Smooth muscle cell of the brain vasculature (primary cell): ENCODE results near the gene ARHGAP30.
"Not testable (repeated sequence)": the region's sequence is repeated elsewhere in the genome, so short reads cannot be mapped to it uniquely, and the experiment has no call there.

ENCODE experiments used
- DNase-seq: peaks from one replicate; pipeline ENCODE4 v3.0.0-alpha.2; 2012; ENCODE audit warnings: low read depth, low spot score

Gene ARHGAP30

DNA sequence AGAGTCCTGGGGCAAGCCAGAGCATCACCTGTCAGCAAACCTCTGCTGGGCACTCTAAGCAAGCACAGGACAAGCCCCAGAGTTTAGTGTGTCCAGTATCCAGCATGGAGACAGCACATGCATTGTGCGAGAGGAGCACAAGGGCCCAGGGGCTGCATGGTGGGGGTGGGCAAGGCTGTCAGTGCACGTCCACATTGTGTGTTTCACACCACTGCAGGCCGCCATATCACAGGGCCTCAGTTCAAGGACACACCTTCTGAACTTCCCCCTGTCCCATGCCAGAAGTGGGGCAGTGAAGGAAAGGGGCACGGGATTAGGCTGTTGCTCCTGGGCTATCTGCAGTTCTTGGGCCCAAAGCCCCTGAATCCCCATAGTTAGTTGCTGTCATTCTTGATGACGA lies 30.1 kb downstream of the ARHGAP30 start:
- DNase-seq: no peak

- DNase-seq: no peak
Observed at GRCh38 chr1:161039154-161039545, 30.5 kb downstream of the ARHGAP30 start.

DNA sequence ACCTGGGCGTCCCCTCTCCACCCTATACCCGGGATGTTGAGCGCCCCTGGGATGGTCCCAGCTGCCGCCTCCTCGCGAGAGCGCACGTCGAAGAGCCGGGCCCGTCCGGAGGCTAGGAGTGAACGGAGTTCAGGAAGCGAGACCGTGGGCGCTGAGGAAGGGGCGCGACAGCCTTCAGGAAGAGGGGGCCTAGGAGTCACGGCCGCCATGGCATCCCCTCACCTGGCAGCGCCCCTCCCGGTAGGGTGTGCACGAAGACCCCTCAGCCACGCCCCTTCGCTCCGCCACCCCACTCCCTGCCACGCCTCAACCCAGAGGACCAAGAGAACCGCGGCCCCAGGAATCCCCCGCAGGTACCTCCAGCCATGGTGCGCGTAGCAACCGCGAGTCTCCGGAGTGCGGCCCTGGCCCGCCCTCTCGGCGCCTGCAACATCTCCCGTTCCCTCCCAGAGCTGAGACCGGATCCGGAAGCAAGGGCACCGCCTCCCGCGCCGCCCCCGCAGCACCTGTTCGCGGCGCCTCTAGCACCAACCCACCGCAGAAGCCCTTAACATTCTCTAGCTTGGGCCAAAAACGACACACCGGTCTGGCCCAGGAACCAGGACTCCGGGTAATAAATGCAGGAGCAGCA lies 31.1 kb downstream of the ARHGAP30 start, which contains the start of gene TSTD1:
Gene TSTD1 (minus strand): TSS at position 442 of the 631 bp plus-strand sequence. CDS start 75 bp downstream, at position 367.
- no peak for DNase-seq

DNA sequence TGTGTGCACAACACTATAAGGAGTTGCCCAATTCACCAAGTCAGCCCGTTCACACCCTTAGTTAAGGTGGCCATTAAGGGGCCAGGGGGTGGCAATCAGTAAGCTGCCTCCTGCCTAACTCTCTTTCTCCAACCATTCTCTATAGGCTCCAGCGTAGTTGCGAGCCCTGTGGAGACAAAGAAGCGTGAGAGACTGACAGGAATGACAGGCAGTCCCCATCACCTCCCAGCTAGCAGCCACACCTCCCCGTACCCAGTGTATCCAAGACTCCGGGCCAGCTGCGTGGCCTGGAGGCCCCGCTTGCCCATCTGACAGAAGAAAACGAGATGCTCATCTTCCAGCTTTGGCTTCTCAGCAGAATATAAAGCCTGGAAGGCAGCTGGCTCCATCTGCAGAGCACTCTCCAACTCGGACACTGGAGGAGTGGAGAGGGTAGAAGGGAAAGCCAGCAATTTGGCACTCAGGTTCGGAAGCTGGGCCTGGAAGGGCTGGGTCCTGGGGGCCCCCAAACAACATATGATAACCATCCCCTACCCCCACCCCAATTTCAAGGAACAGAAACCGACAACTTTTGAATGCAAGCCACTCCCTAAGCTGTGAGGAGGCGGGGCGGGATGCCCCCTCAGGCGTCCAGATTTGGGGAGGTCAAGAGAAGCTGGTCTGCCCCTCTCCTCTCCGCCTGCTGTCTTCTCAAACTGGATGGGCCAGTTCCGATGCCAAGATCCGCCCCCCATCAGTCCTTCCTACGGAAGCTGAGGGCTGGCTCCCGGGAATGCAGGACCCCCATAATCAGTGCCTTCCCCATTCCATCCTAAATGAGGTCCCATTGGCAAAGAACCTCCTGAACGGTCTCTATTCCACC lies 31.8 kb downstream of the ARHGAP30 start:
- DNase-seq: no peak

- no peak for DNase-seq
Observed at GRCh38 chr1:161033751-161034150, 35.9 kb downstream of the ARHGAP30 start.

- DNase-seq: no peak
Observed at GRCh38 chr1:161032409-161032808, 37.3 kb downstream of the ARHGAP30 start.

GRCh38 chr1:161031874-161032273 lies 37.8 kb downstream of the ARHGAP30 start:
- DNase-seq: no peak

DNA sequence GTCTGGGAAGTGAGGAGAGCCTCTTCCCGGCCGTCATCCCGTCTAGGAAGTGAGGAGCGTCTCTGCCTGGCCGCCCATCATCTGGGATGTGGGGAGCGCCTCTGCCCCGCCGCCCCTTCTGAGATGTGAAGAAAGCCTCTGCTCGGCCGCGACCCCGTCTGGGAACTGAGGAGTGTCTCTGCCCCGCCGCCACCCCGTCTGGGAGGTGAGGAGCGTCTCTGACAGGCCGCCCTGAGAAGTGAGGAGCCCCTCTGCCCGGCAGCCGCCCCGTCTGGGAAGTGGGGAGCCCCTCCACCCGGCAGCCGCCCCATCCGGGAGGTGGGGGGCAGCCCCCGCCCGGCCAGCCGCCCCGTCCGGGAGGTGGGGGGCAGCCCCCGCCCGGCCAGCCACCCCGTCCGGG lies 40.2 kb downstream of the ARHGAP30 start:
- DNase-seq: not testable (repeated sequence)

- not testable (repeated sequence) for DNase-seq
Observed at GRCh38 chr1:161026954-161027353, 42.7 kb downstream of the ARHGAP30 start.

DNA sequence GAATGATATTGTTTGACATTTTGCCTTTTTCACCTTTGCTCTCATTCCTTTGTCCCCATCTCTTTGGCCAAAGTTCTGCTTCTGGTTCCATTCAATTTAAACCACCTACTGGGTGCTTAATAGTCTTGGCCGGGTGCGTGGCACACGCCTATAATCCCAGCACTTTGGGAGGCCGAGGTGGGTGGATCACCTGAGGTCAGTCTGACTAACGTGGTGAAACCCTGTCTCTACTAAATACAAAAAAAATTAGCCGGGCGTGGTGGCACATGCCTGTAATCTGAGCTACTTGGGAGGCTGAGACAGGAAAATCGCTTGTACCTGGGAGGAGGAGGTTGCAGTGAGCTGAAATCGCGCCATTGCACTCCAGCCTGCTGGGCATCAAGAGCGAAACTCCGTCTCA lies 47.3 kb downstream of the ARHGAP30 start:
- DNase-seq: not testable (repeated sequence)

DNA sequence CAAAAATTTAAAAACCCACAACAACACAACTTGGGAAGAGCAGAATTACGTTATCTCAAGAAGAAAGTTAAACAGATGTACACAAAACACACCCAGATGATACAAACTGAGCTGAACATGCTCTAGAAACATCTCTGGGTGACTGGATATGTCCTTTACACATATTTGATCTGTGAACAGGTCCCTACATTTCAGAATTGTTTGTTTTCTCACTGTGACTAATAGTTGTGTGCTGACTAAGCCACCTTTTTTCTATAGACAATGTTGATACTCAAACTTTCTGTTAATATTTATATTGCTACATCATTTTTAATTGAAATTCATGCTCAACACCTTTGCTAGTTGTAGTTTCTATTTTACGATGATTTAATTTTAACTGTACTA lies 47.7 kb downstream of the ARHGAP30 start:
- no peak for DNase-seq

- no peak for DNase-seq
Observed at GRCh38 chr1:161021165-161021969, 48.3 kb downstream of the ARHGAP30 start.

- no peak for DNase-seq
Observed at GRCh38 chr1:161020509-161021164, 49.1 kb downstream of the ARHGAP30 start, which contains the start of gene F11R. F11R (minus strand) TSS chr1:161021152; CDS start chr1:161021073, 79 bp downstream.

DNA sequence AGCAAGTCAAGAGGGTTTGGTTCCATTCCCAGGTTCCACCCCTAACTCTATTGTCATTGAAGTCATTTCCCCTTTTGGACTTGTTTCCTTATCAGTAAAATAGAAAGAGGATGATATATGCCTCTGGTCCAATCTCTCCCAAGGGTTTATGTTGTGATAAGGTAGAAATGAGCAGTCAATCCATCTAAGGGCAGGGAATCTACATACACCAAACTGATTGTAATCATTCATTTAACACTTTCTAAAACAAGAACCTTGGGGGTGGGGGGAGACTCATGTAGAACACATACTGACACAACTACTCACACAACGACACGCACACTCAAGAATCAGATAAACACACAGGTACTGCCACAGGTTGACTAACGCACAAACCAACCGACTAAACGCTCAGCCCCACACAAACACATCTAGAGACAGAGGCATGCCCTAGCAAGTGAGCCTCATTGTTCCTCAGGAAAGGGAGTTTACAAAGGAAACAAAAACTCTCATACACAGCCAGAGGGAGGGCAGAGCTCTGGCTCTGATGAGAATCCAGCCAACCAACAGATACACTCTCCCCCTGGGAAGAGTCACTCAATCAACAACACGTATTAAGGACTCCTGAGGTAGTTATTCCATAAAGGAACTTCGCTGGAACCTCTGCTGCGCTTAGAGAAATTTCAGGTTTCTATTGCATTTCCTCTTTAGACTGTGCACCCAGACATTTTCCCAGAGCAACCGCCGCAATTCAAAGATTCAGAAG lies 49.8 kb downstream of the ARHGAP30 start:
- no peak for DNase-seq

DNA sequence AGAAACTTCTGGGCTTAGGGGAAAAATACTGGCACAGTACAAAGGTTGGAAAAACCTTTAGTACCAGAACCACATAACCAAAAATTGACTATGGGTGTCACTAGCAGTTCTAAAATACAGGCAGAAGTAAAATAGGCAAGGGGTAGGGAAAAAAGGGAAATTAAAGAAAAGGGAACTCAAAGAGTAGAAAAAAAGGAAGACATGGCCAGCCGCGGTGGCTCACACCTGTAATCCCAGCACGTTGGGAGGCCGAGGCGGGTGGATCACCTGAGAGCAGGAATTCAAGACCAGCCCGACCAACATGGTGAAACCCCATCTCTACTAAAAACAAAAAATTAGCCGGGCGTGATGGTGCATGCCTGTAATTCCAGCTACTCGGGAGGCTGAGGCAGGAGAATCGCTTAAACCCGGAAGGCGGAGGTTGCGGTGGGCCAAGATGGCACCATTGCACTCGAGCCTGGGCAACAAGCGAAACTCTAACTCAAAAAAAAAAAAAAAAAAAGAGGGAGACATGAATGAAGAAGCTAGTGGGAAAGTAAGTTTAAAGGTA lies 50.5 kb downstream of the ARHGAP30 start:
- DNase-seq: not testable (repeated sequence)

DNA sequence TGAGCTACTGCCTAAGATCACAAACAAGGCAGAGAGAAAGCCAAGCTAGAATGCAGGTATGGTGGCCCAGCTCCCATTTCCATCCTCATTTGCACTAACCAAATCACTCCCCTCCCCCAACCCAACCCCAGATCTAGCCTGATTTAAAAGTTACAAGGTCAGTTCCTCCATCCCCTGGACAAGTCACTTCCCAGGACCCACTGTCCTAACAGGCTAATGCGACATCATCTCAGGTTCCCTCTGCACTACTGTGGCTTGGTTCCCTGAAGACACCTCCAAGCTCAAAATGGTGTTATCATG lies 51.1 kb downstream of the ARHGAP30 start:
- DNase-seq: no peak

GRCh38 chr1:161017756-161018630 lies 51.7 kb downstream of the ARHGAP30 start:
- no peak for DNase-seq

DNA sequence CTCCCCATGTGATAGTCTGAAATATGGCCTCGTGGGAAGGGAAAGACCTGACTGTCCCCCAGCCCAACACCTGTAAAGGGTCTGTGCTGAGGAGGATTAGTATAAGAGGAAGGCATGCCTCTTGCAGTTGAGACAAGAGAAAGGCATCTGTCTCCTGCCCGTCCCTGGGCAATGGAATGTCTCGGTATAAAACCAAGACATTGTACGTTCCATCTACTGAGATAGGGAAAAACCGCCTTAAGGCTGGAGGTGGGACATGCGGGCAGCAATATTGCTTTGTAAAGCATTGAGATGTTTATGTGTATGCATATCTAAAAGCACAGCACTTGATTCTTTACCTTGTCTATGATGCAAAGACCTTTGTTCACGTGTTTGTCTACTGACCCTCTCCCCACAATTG lies 52.5 kb downstream of the ARHGAP30 start:
- not testable (repeated sequence) for DNase-seq

- not testable (repeated sequence) for DNase-seq
Observed at GRCh38 chr1:161016683-161017082, 53.0 kb downstream of the ARHGAP30 start.
